ENCODE data around the gene ACSF3. TPM values are rescaled to one million over a fixed set of nuclear protein-coding genes. Genes with fewer than 3 reads are reported as not detected.

Gene ACSF3
- polyA plus RNA-seq, 1 donor from 2014 or later, result 20.8 TPM

DNA sequence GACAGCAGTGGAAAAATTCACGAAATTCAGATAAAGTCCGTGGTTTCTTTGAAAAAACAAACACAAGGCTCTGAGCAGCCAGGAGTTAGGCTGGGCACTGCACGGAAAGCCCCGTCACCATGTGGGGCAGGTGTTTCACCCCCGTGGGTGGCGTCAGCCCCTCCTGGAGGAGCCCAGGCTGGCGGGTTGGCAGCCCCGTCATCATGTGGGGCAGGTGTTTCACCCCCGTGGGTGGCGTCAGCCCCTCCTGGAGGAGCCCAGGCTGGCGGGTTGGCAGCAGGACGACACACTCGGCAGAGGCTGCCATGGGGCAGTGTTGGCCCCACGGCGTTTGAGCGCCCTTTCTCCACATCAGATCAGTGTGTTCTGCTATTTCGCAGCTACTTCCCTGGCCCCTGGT, 38.1 kb downstream of the ACSF3 start:
- TF ChIP-seq, protein P1, sequence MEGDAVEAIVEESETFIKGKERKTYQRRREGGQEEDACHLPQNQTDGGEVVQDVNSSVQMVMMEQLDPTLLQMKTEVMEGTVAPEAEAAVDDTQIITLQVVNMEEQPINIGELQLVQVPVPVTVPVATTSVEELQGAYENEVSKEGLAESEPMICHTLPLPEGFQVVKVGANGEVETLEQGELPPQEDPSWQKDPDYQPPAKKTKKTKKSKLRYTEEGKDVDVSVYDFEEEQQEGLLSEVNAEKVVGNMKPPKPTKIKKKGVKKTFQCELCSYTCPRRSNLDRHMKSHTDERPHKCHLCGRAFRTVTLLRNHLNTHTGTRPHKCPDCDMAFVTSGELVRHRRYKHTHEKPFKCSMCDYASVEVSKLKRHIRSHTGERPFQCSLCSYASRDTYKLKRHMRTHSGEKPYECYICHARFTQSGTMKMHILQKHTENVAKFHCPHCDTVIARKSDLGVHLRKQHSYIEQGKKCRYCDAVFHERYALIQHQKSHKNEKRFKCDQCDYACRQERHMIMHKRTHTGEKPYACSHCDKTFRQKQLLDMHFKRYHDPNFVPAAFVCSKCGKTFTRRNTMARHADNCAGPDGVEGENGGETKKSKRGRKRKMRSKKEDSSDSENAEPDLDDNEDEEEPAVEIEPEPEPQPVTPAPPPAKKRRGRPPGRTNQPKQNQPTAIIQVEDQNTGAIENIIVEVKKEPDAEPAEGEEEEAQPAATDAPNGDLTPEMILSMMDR (IDR thresholded peaks at IDR 0.05; ENCODE audit: poor library complexity, severe bottlenecking), result no peak
- TF ChIP-seq MXI1 (conservative IDR thresholded peaks at IDR 0.05; ENCODE audit: poor library complexity, severe bottlenecking) (no peak), EZH2 (IDR thresholded peaks at IDR 0.05; ENCODE audit: borderline replicate concordance, insufficient read depth, low read length, poor library complexity, severe bottlenecking) (no peak), POLR2AphosphoS5 (IDR thresholded peaks at IDR 0.05) (no peak)
- Histone ChIP-seq H3K9me2 (ENCODE audit: insufficient read depth, low read length) (no peaks in the 10 kb centered on the region), H3K4me2 (ENCODE audit: low read length) (no peak overlapping the region), H3K79me2 (replicated peaks; ENCODE audit: insufficient read depth, low read length) (no peaks in the 10 kb centered on the region), H3K9ac (ENCODE audit: low read length) (no peak overlapping the region), H4K20me1 (ENCODE audit: insufficient read depth) (no peaks in the 10 kb centered on the region), H3K9me3 (ENCODE audit: low read length) (no peaks in the 10 kb centered on the region), H3K27me3 (ENCODE audit: insufficient read depth, low read depth, low read length) (no peaks in the 10 kb centered on the region), H3K27ac (ENCODE audit: low read length) (no peak overlapping the region), H3K4me3 (ENCODE audit: low read length) (no peak overlapping the region), H3K36me3 (ENCODE audit: insufficient read depth, low read length) (no peaks in the 10 kb centered on the region), H3F3A (ENCODE audit: insufficient read depth, low read length, poor library complexity, severe bottlenecking) (no peaks in the 10 kb centered on the region), H2AFZ (ENCODE audit: low read depth, low read length) (no peak overlapping the region)

DNA sequence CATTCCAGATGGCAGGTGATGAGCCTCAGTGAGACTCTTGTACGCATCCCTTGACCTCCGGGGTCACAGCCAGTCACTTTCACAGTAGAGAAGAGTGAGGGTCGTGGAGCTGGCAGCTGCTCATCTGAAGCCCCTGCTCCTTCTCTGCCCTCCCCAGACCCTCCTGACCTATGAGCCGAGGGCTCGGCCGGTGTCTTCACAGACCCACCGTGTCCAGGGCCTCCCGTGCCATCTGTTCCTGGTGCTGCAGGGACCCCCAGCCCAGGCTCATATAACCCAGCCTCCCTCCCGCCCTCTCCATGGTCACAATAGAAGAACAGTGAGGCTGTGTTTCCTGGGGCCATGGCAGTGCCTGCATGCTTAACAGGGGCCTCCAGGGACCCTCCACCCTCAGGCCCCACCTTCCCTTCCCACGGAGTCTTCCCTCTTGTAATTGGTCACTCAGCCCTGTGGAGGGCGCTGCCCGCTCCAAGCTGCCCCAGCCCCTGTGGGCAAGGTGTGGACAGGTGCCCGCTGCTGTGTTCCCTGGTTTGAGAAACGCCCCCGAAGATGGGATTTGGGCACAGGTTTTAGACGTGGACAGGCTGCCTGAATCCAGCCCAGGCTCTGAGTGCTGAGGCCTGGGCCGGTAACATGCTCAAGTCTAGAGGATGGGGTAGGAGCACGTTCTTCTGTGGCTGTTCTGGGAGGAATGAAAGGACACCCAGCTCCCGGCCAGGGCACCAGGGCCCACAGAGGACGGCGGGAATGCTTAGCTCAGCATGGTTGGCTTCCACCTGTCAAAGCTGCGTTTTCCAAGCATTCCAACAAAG, 38.7 kb downstream of the ACSF3 start:
- no peaks in the 10 kb centered on the region for H3K27me3 ChIP-seq (ENCODE audit: insufficient read depth, low read depth, low read length)
- no peak for TF ChIP-seq MXI1 (conservative IDR thresholded peaks at IDR 0.05; ENCODE audit: poor library complexity, severe bottlenecking)
- TF ChIP-seq EZH2 (IDR thresholded peaks at IDR 0.05; ENCODE audit: borderline replicate concordance, insufficient read depth, low read length, poor library complexity, severe bottlenecking), result no peak
- TF ChIP-seq SMC3 (conservative IDR thresholded peaks at IDR 0.05; ENCODE audit: poor library complexity), result no peak
- no peak for TF ChIP-seq POLR2AphosphoS5 (IDR thresholded peaks at IDR 0.05)
- no peak for TF ChIP-seq RAD21 (conservative IDR thresholded peaks at IDR 0.05)
- TF ChIP-seq, protein P1 (IDR thresholded peaks at IDR 0.05; ENCODE audit: poor library complexity, severe bottlenecking), result no peak
- no peak for TF ChIP-seq EP300 (conservative IDR thresholded peaks at IDR 0.05; ENCODE audit: poor library complexity, severe bottlenecking)
- TF ChIP-seq, protein P2, sequence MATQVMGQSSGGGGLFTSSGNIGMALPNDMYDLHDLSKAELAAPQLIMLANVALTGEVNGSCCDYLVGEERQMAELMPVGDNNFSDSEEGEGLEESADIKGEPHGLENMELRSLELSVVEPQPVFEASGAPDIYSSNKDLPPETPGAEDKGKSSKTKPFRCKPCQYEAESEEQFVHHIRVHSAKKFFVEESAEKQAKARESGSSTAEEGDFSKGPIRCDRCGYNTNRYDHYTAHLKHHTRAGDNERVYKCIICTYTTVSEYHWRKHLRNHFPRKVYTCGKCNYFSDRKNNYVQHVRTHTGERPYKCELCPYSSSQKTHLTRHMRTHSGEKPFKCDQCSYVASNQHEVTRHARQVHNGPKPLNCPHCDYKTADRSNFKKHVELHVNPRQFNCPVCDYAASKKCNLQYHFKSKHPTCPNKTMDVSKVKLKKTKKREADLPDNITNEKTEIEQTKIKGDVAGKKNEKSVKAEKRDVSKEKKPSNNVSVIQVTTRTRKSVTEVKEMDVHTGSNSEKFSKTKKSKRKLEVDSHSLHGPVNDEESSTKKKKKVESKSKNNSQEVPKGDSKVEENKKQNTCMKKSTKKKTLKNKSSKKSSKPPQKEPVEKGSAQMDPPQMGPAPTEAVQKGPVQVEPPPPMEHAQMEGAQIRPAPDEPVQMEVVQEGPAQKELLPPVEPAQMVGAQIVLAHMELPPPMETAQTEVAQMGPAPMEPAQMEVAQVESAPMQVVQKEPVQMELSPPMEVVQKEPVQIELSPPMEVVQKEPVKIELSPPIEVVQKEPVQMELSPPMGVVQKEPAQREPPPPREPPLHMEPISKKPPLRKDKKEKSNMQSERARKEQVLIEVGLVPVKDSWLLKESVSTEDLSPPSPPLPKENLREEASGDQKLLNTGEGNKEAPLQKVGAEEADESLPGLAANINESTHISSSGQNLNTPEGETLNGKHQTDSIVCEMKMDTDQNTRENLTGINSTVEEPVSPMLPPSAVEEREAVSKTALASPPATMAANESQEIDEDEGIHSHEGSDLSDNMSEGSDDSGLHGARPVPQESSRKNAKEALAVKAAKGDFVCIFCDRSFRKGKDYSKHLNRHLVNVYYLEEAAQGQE (IDR thresholded peaks at IDR 0.05; ENCODE audit: borderline replicate concordance), result no peak
- TF ChIP-seq TAF1 (IDR thresholded peaks at IDR 0.05; ENCODE audit: low read depth), result no peak

More for the DNA sequence above, 38.7 kb downstream of the ACSF3 start:
- Histone ChIP-seq H3K9me2 (ENCODE audit: insufficient read depth, low read length) (no peaks in the 10 kb centered on the region), H3K36me3 (ENCODE audit: insufficient read depth, low read length) (no peaks in the 10 kb centered on the region), H4K20me1 (ENCODE audit: insufficient read depth) (no peaks in the 10 kb centered on the region), H3K9me3 (ENCODE audit: low read length) (no peaks in the 10 kb centered on the region), H3K4me3 (ENCODE audit: low read length) (no peak overlapping the region), H3K4me2 (ENCODE audit: low read length) (no peak overlapping the region), H3K9ac (ENCODE audit: low read length) (no peak overlapping the region), H2AFZ (ENCODE audit: low read depth, low read length) (no peak overlapping the region), H3F3A (ENCODE audit: insufficient read depth, low read length, poor library complexity, severe bottlenecking) (no peaks in the 10 kb centered on the region), H3K79me2 (replicated peaks; ENCODE audit: insufficient read depth, low read length) (no peaks in the 10 kb centered on the region), H3K27ac (ENCODE audit: low read length) (no peak overlapping the region)

Data from neural cell (in vitro differentiated cells).